GM21390 (cell line): ENCODE measurements around the gene KLHL18.

Experiments used
- ATAC-seq: cut with Tn5 transposase; IDR thresholded peaks from one replicate; pipeline ENCODE4 v1.9.1; 2021; ENCODE audit not compliant: unreplicated experiment

KLHL18 gene

GRCh38 chr3:47394140-47394870, 111.6 kb downstream of the KLHL18 start:
- ATAC-seq, result no peak

DNA sequence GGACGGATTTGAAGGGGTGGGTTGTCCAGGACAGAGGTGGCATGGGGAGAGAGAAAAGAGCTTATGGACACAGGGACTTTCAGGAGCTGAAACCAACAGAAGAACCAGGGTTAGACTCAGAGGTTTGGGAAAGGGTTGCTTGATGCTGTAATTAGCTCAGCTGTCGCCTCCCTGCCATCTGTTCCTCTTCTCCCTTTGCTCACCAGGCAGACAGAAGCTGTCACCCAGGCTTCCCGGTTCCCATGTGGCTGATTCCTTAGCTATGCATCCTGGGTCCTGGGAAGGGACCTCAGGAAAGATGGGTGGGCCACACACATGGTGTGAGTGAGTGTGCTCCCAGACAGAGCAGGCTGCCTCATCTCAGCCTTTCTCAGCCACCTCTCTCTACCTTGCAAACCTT, 112.1 kb downstream of the KLHL18 start:
- no peak for ATAC-seq
